K562 (cell line): ENCODE data around the gene PRDX3. TPM values are rescaled to one million over a fixed set of nuclear protein-coding genes. Genes with fewer than 3 reads are reported as not detected.

Source experiments
- ADNP ChIP-seq: fragments of 200-800 bp; sonication (Bioruptor generic); IDR thresholded peaks from 2 replicates; pipeline ENCODE4 v1.6.1; 2016; ENCODE audit warnings: missing genetic modification characterization, missing compliant biosample characterization
- ARID3A ChIP-seq: IDR thresholded peaks from 2 replicates; pipeline ENCODE4 v1.6.1; 2012; ENCODE audit warnings: low read depth, low read length, improper control_type of control experiment, borderline replicate concordance
- ARID3B ChIP-seq: fragments of 250-450 bp; sonication (Bioruptor Pico); IDR thresholded peaks from 2 replicates; pipeline ENCODE4 v1.4.0; 2020; ENCODE audit warnings: borderline replicate concordance
- BRF1 ChIP-seq: IDR thresholded peaks from 3 replicates; pipeline ENCODE4 v1.6.1; 2011; ENCODE audit warnings: borderline replicate concordance, mild to moderate bottlenecking; ENCODE audit not compliant: insufficient read length; ENCODE audit errors: extremely low read depth
- CBX5 ChIP-seq: IDR thresholded peaks from 2 replicates; pipeline ENCODE4 v1.6.1; 2014; ENCODE audit warnings: low read depth, borderline replicate concordance
- HMGXB4 ChIP-seq: sonication (generic); formaldehyde crosslinking; IDR thresholded peaks from 2 replicates; pipeline ENCODE4 v1.8.1; 2023; ENCODE audit warnings: mild to moderate bottlenecking, missing genetic modification reagents
- KLF6 ChIP-seq: fragments of 250-450 bp; sonication (Bioruptor Pico); IDR thresholded peaks from 2 replicates; pipeline ENCODE4 v1.4.0; 2020; ENCODE audit warnings: mild to moderate bottlenecking, moderate library complexity, borderline replicate concordance
- NR2C2 ChIP-seq, 2 experiments: fragments of 200-800 bp in 1 of 2; sonication (Bioruptor generic) in 1 of 2; sonication (generic) in 1 of 2; formaldehyde crosslinking in 1 of 2; IDR thresholded peaks; 2 replicates each; pipeline versions ENCODE4 v1.6.1 to v1.8.0; 2016 to 2022; ENCODE audit warnings: mild to moderate bottlenecking in 1 of 2, missing compliant biosample characterization in 1 of 2, missing genetic modification characterization in 1 of 2, missing genetic modification reagents in 1 of 2
- RAD51 ChIP-seq: fragments of 450-650 bp; IDR thresholded peaks from 2 replicates; pipeline ENCODE4 v1.7.1; 2016; ENCODE audit warnings: low read depth, mild to moderate bottlenecking, borderline replicate concordance
- RBM14 ChIP-seq: fragments of 200-400 bp; formaldehyde crosslinking; IDR thresholded peaks from 2 replicates; pipeline ENCODE4 v1.6.1; 2018; ENCODE audit warnings: low read depth, mild to moderate bottlenecking, low read length, moderate library complexity, borderline replicate concordance; ENCODE audit not compliant: insufficient read depth
- RUNX1 ChIP-seq: sonication (generic); IDR thresholded peaks from 2 replicates; pipeline ENCODE4 v1.6.1; 2016; ENCODE audit warnings: antibody characterized with exemption, low read depth
- SAP30 ChIP-seq: fragments of 200-600 bp; sonication (generic); IDR thresholded peaks from 2 replicates; pipeline ENCODE4 v1.6.1; 2012; ENCODE audit warnings: borderline replicate concordance, low read depth, mild to moderate bottlenecking, moderate library complexity, low read length, control low read depth, inconsistent platforms; ENCODE audit not compliant: insufficient read depth, poor library complexity, severe bottlenecking
- SIX5 ChIP-seq, 2 experiments: IDR thresholded peaks; 2 replicates each; pipeline ENCODE4 v1.6.1; 2011; ENCODE audit warnings: low read length in 2 of 2, borderline replicate concordance in 1 of 2, low read depth in 1 of 2, mild to moderate bottlenecking in 1 of 2, moderate library complexity in 1 of 2; ENCODE audit not compliant: insufficient read depth in 1 of 2
- SMAD3 ChIP-seq: fragments of 450-650 bp; formaldehyde crosslinking; conservative IDR thresholded peaks from 2 replicates; pipeline ENCODE4 v1.4.0; 2020; ENCODE audit warnings: mild to moderate bottlenecking
- ZBTB7A ChIP-seq: IDR thresholded peaks from 2 replicates; pipeline ENCODE4 v1.6.1; 2011; ENCODE audit warnings: low read depth, mild to moderate bottlenecking, low read length, moderate library complexity, borderline replicate concordance; ENCODE audit not compliant: control insufficient read depth
- ZNF316 ChIP-seq: fragments of 450-650 bp; IDR thresholded peaks from 2 replicates; pipeline ENCODE4 v1.6.1; 2016
- ZNF695 ChIP-seq: fragments of 450-650 bp; formaldehyde crosslinking; IDR thresholded peaks from 2 replicates; pipeline ENCODE4 v1.4.0; 2020; ENCODE audit warnings: mild to moderate bottlenecking, moderate library complexity
- ZNF764 ChIP-seq: fragments of 250-450 bp; sonication (Bioruptor Pico); IDR thresholded peaks from 2 replicates; pipeline ENCODE4 v1.4.0; 2020; ENCODE audit warnings: low read depth, mild to moderate bottlenecking, moderate library complexity
- polyA plus RNA-seq, 8 experiments: library from polyadenylated mRNA; depleted of rRNA in 4 of 8; stranded (reverse) in 5 of 8; unstranded in 3 of 8; fragments of >200 nt; fragmentation: Nextera tagmentation in 2 of 8; fragmentation: Illumina TruSeq in 1 of 8; extraction: Ambion mirVana in 2 of 8; extraction: Trizol in 1 of 8; gene quantifications; 2 replicates each; pipeline versions ENCODE4 v1.2.1 to v1.2.3, GENCODE V29; 2011 to 2014; ENCODE audit warnings: inconsistent platforms in 1 of 8, missing spikeins in 1 of 8
- total RNA-seq, 7 experiments: library from RNA; depleted of rRNA in 6 of 7; stranded (reverse); fragments of >200 nt in 6 of 7; fragmentation: Illumina TruSeq in 2 of 7; extraction: Trizol in 2 of 7; gene quantifications; 2 replicates each; pipeline versions ENCODE4 v1.2.1 to v1.2.3, GENCODE V29; 2011 to 2021; ENCODE audit warnings: low replicate concordance in 1 of 7
- TF ChIP-seq, protein P1 (sequence below): sonication (generic); formaldehyde crosslinking; IDR thresholded peaks from 2 replicates; pipeline ENCODE4 v1.8.0; 2022; ENCODE audit warnings: mild to moderate bottlenecking, missing genetic modification reagents, borderline replicate concordance

Gene PRDX3
- total and polyA plus RNA-seq, 9 of the 15 experiments (the other 6 are each of a cell fraction or from before 2014, with no cell fraction given) = 122 to 994 (median 173) TPM

DNA sequence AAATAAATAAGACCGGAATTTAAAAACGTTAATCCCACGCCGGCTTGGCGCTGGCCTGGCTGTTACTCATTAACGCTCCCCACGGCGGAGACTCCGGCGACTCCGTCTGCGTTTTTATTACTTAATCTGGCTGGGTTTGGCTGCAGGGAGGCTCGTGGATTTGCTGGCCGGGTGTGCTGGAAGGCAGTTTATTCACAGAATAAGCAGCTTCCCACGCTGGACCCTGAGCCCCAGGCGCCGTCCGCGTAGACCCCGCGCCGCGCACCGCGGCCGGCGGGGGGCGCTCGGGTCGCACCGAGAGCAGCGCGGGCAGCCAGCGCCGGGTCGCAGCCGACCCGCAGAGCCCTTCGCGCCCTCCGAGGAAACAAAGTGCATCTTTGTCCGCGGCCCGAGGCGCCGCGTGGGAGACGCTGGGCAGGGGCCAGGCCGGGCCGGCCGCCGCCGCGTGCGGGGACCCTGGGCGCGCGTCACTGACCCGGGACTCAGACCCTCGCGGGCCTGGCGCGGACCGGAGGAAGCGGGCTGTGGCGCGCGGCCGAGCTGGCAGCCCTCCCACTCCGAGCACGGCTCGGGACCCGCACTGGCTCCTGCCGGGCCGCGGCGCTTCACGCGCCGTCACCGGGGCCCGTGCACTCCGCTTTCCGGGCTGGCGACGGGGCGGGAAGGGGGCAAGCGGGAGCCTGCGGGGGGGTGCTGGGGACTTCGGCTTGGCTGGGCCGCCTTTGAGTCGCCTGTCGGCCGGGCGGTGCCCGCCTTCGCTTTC, 28.2 kb upstream of the PRDX3 start (continued):
- no peak for TF ChIP-seq ARID3B (CRISPR knock-in tag)
- TF ChIP-seq, protein P1, sequence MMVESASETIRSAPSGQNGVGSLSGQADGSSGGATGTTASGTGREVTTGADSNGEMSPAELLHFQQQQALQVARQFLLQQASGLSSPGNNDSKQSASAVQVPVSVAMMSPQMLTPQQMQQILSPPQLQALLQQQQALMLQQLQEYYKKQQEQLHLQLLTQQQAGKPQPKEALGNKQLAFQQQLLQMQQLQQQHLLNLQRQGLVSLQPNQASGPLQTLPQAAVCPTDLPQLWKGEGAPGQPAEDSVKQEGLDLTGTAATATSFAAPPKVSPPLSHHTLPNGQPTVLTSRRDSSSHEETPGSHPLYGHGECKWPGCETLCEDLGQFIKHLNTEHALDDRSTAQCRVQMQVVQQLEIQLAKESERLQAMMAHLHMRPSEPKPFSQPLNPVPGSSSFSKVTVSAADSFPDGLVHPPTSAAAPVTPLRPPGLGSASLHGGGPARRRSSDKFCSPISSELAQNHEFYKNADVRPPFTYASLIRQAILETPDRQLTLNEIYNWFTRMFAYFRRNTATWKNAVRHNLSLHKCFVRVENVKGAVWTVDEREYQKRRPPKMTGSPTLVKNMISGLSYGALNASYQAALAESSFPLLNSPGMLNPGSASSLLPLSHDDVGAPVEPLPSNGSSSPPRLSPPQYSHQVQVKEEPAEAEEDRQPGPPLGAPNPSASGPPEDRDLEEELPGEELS (CRISPR knock-in tag) = no peak
- TF ChIP-seq ARID3A = no peak
- TF ChIP-seq ZNF695 (CRISPR knock-in tag) = no peak
- TF ChIP-seq BRF1 = no peak
- TF ChIP-seq NR2C2 (CRISPR knock-in tag; IDR thresholded peaks at IDR 0.05) = no peak
- TF ChIP-seq NR2C2 (tag; IDR thresholded peaks at IDR 0.05) = peak; percentile 14; the same call in 1 of the 2 replicates
- no peak for TF ChIP-seq ZNF316
- no peak for TF ChIP-seq RBM14
- peak; percentile 76; the same call in 1 of the 2 replicates for TF ChIP-seq HMGXB4 (CRISPR knock-in tag)
- TF ChIP-seq RUNX1 = no peak
- no peak for TF ChIP-seq RAD51
- no peak for TF ChIP-seq CBX5
- TF ChIP-seq KLF6 = no peak
- no peak for TF ChIP-seq ADNP (tag)
- no peak for TF ChIP-seq SIX5 (IDR thresholded peaks at IDR 0.05; ENCODE audit: borderline replicate concordance in 1 of 2, insufficient read depth in 1 of 2, low read depth in 1 of 2, low read length in 2 of 2)
- TF ChIP-seq ZBTB7A = peak; percentile 87
- no peak for TF ChIP-seq SMAD3 (CRISPR knock-in tag)
- TF ChIP-seq ZNF764 = no peak
- peak; percentile 26 for TF ChIP-seq SAP30
